GM13976 (cell line): ENCODE measurements around the gene ADCY7.

Source experiments
- DNase-seq: peaks from one replicate; pipeline ENCODE4 v3.0.0; 2012; ENCODE audit warnings: low spot score
- in situ Hi-C: fragments of 300-500 bp; cut with MboI; formaldehyde crosslinking; loops from one replicate; pipeline ENCODE4 v1.12.0; 2022; ENCODE audit warnings: low sequenced_read_pairs, mixed read lengths, inconsistent platforms; ENCODE audit not compliant: unreplicated experiment
- TF ChIP-seq, protein P1 (sequence below): IDR thresholded peaks from 2 replicates; pipeline ENCODE4 v1.5.1; 2012; ENCODE audit warnings: borderline replicate concordance, mild to moderate bottlenecking; ENCODE audit not compliant: insufficient read depth; ENCODE audit errors: extremely low read depth, missing control alignments, control extremely low read depth

Gene ADCY7

GRCh38 chr16:50308237-50308965 lies 42.0 kb downstream of the ADCY7 start:
- peak; percentile 30 for DNase-seq
- in situ Hi-C loops, result no loop called here
- TF ChIP-seq, protein P1, sequence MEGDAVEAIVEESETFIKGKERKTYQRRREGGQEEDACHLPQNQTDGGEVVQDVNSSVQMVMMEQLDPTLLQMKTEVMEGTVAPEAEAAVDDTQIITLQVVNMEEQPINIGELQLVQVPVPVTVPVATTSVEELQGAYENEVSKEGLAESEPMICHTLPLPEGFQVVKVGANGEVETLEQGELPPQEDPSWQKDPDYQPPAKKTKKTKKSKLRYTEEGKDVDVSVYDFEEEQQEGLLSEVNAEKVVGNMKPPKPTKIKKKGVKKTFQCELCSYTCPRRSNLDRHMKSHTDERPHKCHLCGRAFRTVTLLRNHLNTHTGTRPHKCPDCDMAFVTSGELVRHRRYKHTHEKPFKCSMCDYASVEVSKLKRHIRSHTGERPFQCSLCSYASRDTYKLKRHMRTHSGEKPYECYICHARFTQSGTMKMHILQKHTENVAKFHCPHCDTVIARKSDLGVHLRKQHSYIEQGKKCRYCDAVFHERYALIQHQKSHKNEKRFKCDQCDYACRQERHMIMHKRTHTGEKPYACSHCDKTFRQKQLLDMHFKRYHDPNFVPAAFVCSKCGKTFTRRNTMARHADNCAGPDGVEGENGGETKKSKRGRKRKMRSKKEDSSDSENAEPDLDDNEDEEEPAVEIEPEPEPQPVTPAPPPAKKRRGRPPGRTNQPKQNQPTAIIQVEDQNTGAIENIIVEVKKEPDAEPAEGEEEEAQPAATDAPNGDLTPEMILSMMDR, result no peak

DNA sequence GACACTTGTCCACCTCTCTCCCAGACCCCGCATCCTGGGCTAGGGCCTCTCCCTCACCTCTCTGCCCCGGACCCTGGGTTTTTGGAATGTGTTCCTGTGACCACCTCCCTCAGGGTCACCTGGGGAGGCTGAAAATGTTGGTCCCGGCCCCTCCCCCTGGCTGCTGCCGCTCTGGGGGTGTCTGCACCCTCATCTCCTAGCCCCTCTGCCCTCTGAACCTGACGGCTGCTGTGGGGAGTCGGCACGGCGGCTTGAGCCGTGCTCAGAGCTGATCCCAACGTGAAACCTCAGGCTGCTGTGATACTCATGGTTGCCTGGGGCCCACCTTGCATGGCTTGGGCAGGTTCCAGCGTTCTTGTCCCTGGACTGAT lies 42.8 kb downstream of the ADCY7 start:
- in situ Hi-C loops, result no loop called here
- no peak for DNase-seq
- TF ChIP-seq, protein P1, result no peak

- peak; percentile 27 for DNase-seq
- in situ Hi-C loops, result no loop called here
- TF ChIP-seq, protein P1, result no peak
Observed at GRCh38 chr16:50309527-50310307, 43.4 kb downstream of the ADCY7 start.

GRCh38 chr16:50310308-50311133 lies 44.2 kb downstream of the ADCY7 start:
- peak; percentile 26 for DNase-seq
- in situ Hi-C loops, result no loop called here
- TF ChIP-seq, protein P1, result no peak

- in situ Hi-C loops, result no loop called here
- no peak for DNase-seq
- TF ChIP-seq, protein P1, result no peak
Observed at GRCh38 chr16:50311134-50311528, 44.8 kb downstream of the ADCY7 start.

GRCh38 chr16:50311891-50312501 lies 45.6 kb downstream of the ADCY7 start:
- in situ Hi-C loops, result no loop called here
- TF ChIP-seq, protein P1, result no peak
- peak; percentile 35 for DNase-seq
